Mesendoderm (in vitro differentiated cells): ENCODE data around the gene FANCD2.
"Not testable (repeated sequence)": the region's sequence is repeated elsewhere in the genome, so short reads cannot be mapped to it uniquely, and the experiment has no call there.

Source experiments
- DNase-seq: peaks from one replicate; pipeline ENCODE4 v3.0.0; 2013
- H2AK5ac ChIP-seq: 2 replicates; pipeline ENCODE4 v1.6.1; 2013; ENCODE audit warnings: low read length, inconsistent platforms
- H2BK120ac ChIP-seq: 2 replicates; pipeline ENCODE4 v1.6.1; 2013; ENCODE audit warnings: low read depth, mild to moderate bottlenecking, low read length, moderate library complexity, mixed read lengths
- H2BK15ac ChIP-seq: replicated peaks from 2 replicates; pipeline ENCODE4 v1.6.1; 2013; ENCODE audit warnings: low read depth, mild to moderate bottlenecking, moderate library complexity
- H2BK5ac ChIP-seq: 2 replicates; pipeline ENCODE4 v1.6.1; 2013; ENCODE audit warnings: low read length, inconsistent platforms
- H3K18ac ChIP-seq: 2 replicates; pipeline ENCODE4 v1.6.1; 2013; ENCODE audit warnings: mild to moderate bottlenecking, low read length, mixed read lengths
- H3K23ac ChIP-seq: one replicate; pipeline ENCODE4 v1.6.1; 2013; ENCODE audit warnings: low read length
- H3K27ac ChIP-seq: 2 replicates; pipeline ENCODE4 v1.5.1; 2013; ENCODE audit warnings: low read depth, mild to moderate bottlenecking, inconsistent platforms, low read length, moderate library complexity
- H3K27me3 ChIP-seq: 2 replicates; pipeline ENCODE4 v1.6.1; 2013; ENCODE audit warnings: low read length, control low read depth, mild to moderate bottlenecking, inconsistent platforms; ENCODE audit not compliant: insufficient read depth, poor library complexity
- H3K36me3 ChIP-seq: 2 replicates; pipeline ENCODE4 v1.6.1; 2013; ENCODE audit warnings: low read length, inconsistent platforms; ENCODE audit not compliant: control insufficient read depth, insufficient read depth
- H3K4ac ChIP-seq: one replicate; pipeline ENCODE4 v1.6.1; 2013; ENCODE audit warnings: low read depth, mild to moderate bottlenecking, low read length, moderate library complexity
- H3K4me1 ChIP-seq: 2 replicates; pipeline ENCODE4 v1.6.1; 2013; ENCODE audit warnings: low read depth, low read length, inconsistent platforms; ENCODE audit not compliant: control insufficient read depth
- H3K4me2 ChIP-seq: 2 replicates; pipeline ENCODE4 v1.6.1; 2013; ENCODE audit warnings: low read length
- H3K4me3 ChIP-seq: 2 replicates; pipeline ENCODE4 v1.5.1; 2013; ENCODE audit warnings: mild to moderate bottlenecking, low read length
- H3K56ac ChIP-seq: one replicate; pipeline ENCODE4 v1.6.1; 2013; ENCODE audit warnings: low read length
- H3K79me1 ChIP-seq: 2 replicates; pipeline ENCODE4 v1.6.1; 2013; ENCODE audit warnings: low read length, inconsistent platforms
- H3K79me2 ChIP-seq: 2 replicates; pipeline ENCODE4 v1.6.1; 2013; ENCODE audit warnings: mild to moderate bottlenecking, low read length; ENCODE audit not compliant: control insufficient read depth, insufficient read depth
- H3K9ac ChIP-seq: 2 replicates; pipeline ENCODE4 v1.6.1; 2013; ENCODE audit warnings: low read length, inconsistent platforms
- H4K5ac ChIP-seq: one replicate; pipeline ENCODE4 v1.6.1; 2013; ENCODE audit warnings: low read length
- H4K8ac ChIP-seq: one replicate; pipeline ENCODE4 v1.6.1; 2013; ENCODE audit warnings: low read depth, mild to moderate bottlenecking, control low read depth, low read length, moderate library complexity
- WGBS: extraction: QIAGEN DNeasy Blood & Tissue Kit; methylation state at CpG from one replicate; pipeline ENCODE4 v1.1.7; 2013; ENCODE audit warnings: low lambda C conversion rate, missing lambda C conversion rate; ENCODE audit not compliant: insufficient coverage; ENCODE audit errors: extremely low coverage; 5-methylcytosine and 5-hydroxymethylcytosine counted together

The FANCD2 gene

GRCh38 chr3:10116138-10116460 lies 89.9 kb downstream of the FANCD2 start:
- peak overlapping the region; percentile 94 for H3K4me3 ChIP-seq
- no CpG with 5 or more reads among the region's 10 CpGs for WGBS
- H3K18ac ChIP-seq, result no peak overlapping the region
- H3K27ac ChIP-seq, result no peak overlapping the region
- no peak overlapping the region for H3K23ac ChIP-seq
- peak; percentile 70 for DNase-seq
- no peaks in the 10 kb centered on the region for H3K4me1 ChIP-seq
- H2AK5ac ChIP-seq, result no peak overlapping the region
- H3K4me2 ChIP-seq, result peak overlapping the region; percentile 91
- H3K56ac ChIP-seq, result peak overlapping the region; percentile 99
- H3K4ac ChIP-seq, result no peak overlapping the region
- peak overlapping the region; percentile 91 for H3K9ac ChIP-seq
- H3K27me3 ChIP-seq, result no peaks in the 10 kb centered on the region
- no peaks in the 10 kb centered on the region for H3K36me3 ChIP-seq
- H2BK15ac ChIP-seq, result no peak overlapping the region
- H2BK5ac ChIP-seq, result no peak overlapping the region
- H3K79me2 ChIP-seq, result peaks cover 18% of the 10 kb centered on the region
- peaks cover 11% of the 10 kb centered on the region for H3K79me1 ChIP-seq
- H2BK120ac ChIP-seq, result no peak overlapping the region
- H4K5ac ChIP-seq, result no peak overlapping the region
- H4K8ac ChIP-seq, result no peak overlapping the region

DNA sequence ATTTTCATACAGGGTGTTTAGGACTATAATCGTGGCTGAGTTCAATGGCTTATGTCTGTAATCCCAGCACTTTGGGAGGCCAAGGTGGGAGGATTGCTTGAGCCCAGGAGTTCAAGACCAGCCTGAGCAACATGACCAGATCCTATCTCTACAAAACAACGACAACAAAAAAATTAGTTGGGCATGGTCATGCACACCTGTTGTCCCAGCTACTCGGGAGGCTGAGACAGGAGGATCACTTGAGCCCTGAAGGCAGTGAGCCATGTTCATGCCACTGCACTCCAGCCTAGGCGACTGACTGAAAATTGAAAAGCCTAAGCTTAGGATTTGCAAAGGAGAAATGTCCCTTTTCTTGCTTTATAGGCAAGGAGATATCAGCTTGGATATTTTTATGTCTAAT lies 90.7 kb downstream of the FANCD2 start:
- peaks cover 11% of the 10 kb centered on the region for H3K79me1 ChIP-seq
- no peak overlapping the region for H2BK5ac ChIP-seq
- H2BK120ac ChIP-seq, result no peak overlapping the region
- H3K56ac ChIP-seq, result peak overlapping the region; percentile 15
- no peak overlapping the region for H3K23ac ChIP-seq
- no peak overlapping the region for H2AK5ac ChIP-seq
- no peak overlapping the region for H4K5ac ChIP-seq
- no CpG with 5 or more reads among the region's 4 CpGs for WGBS
- no peak overlapping the region for H3K18ac ChIP-seq
- no peak overlapping the region for H3K9ac ChIP-seq
- DNase-seq, result no peak
- no peak overlapping the region for H3K27ac ChIP-seq
- H3K79me2 ChIP-seq, result peaks cover 18% of the 10 kb centered on the region
- no peak overlapping the region for H3K4ac ChIP-seq
- no peaks in the 10 kb centered on the region for H3K27me3 ChIP-seq
- H4K8ac ChIP-seq, result no peak overlapping the region
- H3K4me3 ChIP-seq, result no peak overlapping the region
- no peaks in the 10 kb centered on the region for H3K36me3 ChIP-seq
- no peak overlapping the region for H3K4me2 ChIP-seq
- no peak overlapping the region for H2BK15ac ChIP-seq
- no peaks in the 10 kb centered on the region for H3K4me1 ChIP-seq

GRCh38 chr3:10119376-10119775 lies 93.1 kb downstream of the FANCD2 start:
- Histone ChIP-seq H2AK5ac (no peak overlapping the region), H3K4me2 (no peak overlapping the region), H4K8ac (no peak overlapping the region), H3K36me3 (no peaks in the 10 kb centered on the region), H3K27me3 (no peaks in the 10 kb centered on the region), H2BK15ac (no peak overlapping the region), H3K79me1 (peaks cover 11% of the 10 kb centered on the region), H2BK120ac (no peak overlapping the region), H3K79me2 (peaks cover 18% of the 10 kb centered on the region), H3K4me1 (no peaks in the 10 kb centered on the region), H3K9ac (no peak overlapping the region), H3K27ac (no peak overlapping the region), H3K4ac (no peak overlapping the region), H4K5ac (no peak overlapping the region), H3K4me3 (no peak overlapping the region), H3K18ac (no peak overlapping the region), H3K56ac (no peak overlapping the region), H3K23ac (no peak overlapping the region), H2BK5ac (no peak overlapping the region)
- WGBS, result no CpG with 5 or more reads among the region's 4 CpGs
- no peak for DNase-seq

- WGBS, result no CpG with 5 or more reads among the region's 2 CpGs
- no peaks in the 10 kb centered on the region for H3K36me3 ChIP-seq
- H3K4ac ChIP-seq, result no peak overlapping the region
- no peak overlapping the region for H4K8ac ChIP-seq
- H3K79me1 ChIP-seq, result peaks cover 11% of the 10 kb centered on the region
- no peak overlapping the region for H3K4me3 ChIP-seq
- no peak overlapping the region for H3K4me2 ChIP-seq
- no peak overlapping the region for H2BK5ac ChIP-seq
- no peak overlapping the region for H4K5ac ChIP-seq
- H3K18ac ChIP-seq, result no peak overlapping the region
- no peak overlapping the region for H3K23ac ChIP-seq
- H3K79me2 ChIP-seq, result peaks cover 18% of the 10 kb centered on the region
- H2BK120ac ChIP-seq, result no peak overlapping the region
- no peak for DNase-seq
- H3K56ac ChIP-seq, result no peak overlapping the region
- no peak overlapping the region for H3K27ac ChIP-seq
- H3K27me3 ChIP-seq, result no peaks in the 10 kb centered on the region
- no peak overlapping the region for H2AK5ac ChIP-seq
- no peak overlapping the region for H3K9ac ChIP-seq
- H3K4me1 ChIP-seq, result no peaks in the 10 kb centered on the region
- H2BK15ac ChIP-seq, result no peak overlapping the region
These were observed 94.8 kb downstream of the FANCD2 start for GRCh38 chr3:10121064-10121463.

GRCh38 chr3:10122724-10123123 lies 96.5 kb downstream of the FANCD2 start:
- Histone ChIP-seq H3K9ac (no peak overlapping the region), H3K56ac (no peak overlapping the region), H3K4me1 (no peaks in the 10 kb centered on the region), H2BK120ac (no peak overlapping the region), H2BK5ac (no peak overlapping the region), H3K4me3 (no peak overlapping the region), H3K79me2 (peaks cover 7% of the 10 kb centered on the region), H3K27me3 (no peaks in the 10 kb centered on the region), H2AK5ac (no peak overlapping the region), H3K4me2 (no peak overlapping the region), H3K36me3 (peaks cover 3% of the 10 kb centered on the region), H4K8ac (no peak overlapping the region), H3K4ac (no peak overlapping the region), H3K18ac (no peak overlapping the region), H2BK15ac (no peak overlapping the region), H4K5ac (no peak overlapping the region), H3K27ac (no peak overlapping the region), H3K79me1 (peaks cover 7% of the 10 kb centered on the region), H3K23ac (no peak overlapping the region)
- WGBS, result no CpG with 5 or more reads among the region's 4 CpGs
- DNase-seq, result no peak

- not testable (repeated sequence) for H3K27ac ChIP-seq, H4K5ac ChIP-seq, H3K79me1 ChIP-seq, H3K27me3 ChIP-seq, H3K4me1 ChIP-seq, H4K8ac ChIP-seq, H2BK120ac ChIP-seq, H2AK5ac ChIP-seq, DNase-seq, H3K18ac ChIP-seq, H3K23ac ChIP-seq, H2BK5ac ChIP-seq, H3K56ac ChIP-seq, H2BK15ac ChIP-seq, H3K4me2 ChIP-seq, H3K9ac ChIP-seq, H3K36me3 ChIP-seq, H3K4ac ChIP-seq, H3K4me3 ChIP-seq, H3K79me2 ChIP-seq
- no CpG with 5 or more reads among the region's 9 CpGs for WGBS
These were observed 109.6 kb downstream of the FANCD2 start for GRCh38 chr3:10135872-10136271.
